H9 (cell line): ENCODE results near the gene CHID1. TPM values are rescaled to one million over a fixed set of nuclear protein-coding genes. Genes with fewer than 3 reads are reported as not detected.

Source experiments
- DNase-seq: peaks from one replicate; pipeline ENCODE4 v3.0.0-alpha.2; 2017
- H2AFZ ChIP-seq: one replicate; pipeline ENCODE4 v1.6.1; 2013; ENCODE audit warnings: mild to moderate bottlenecking, low read length, control low read depth, moderate library complexity
- H2AK5ac ChIP-seq: 2 replicates; pipeline ENCODE4 v1.6.1; 2013; ENCODE audit warnings: low read length, control low read depth, mixed read lengths; ENCODE audit not compliant: insufficient read length
- H2BK120ac ChIP-seq: one replicate; pipeline ENCODE4 v1.6.1; 2013; ENCODE audit warnings: low read depth, mild to moderate bottlenecking, low read length, control low read depth, inconsistent platforms; ENCODE audit not compliant: poor library complexity, severe bottlenecking
- H2BK12ac ChIP-seq: 2 replicates; pipeline ENCODE4 v1.6.1; 2013; ENCODE audit warnings: low read length, control low read depth, mixed read lengths, low read depth; ENCODE audit not compliant: insufficient read length
- H2BK15ac ChIP-seq: 2 replicates; pipeline ENCODE4 v1.6.1; 2013; ENCODE audit warnings: low read depth, low read length, control low read depth
- H2BK20ac ChIP-seq: one replicate; pipeline ENCODE4 v1.6.1; 2013; ENCODE audit warnings: low read depth, mild to moderate bottlenecking, low read length, control low read depth, inconsistent platforms; ENCODE audit not compliant: poor library complexity, severe bottlenecking
- H2BK5ac ChIP-seq: 2 replicates; pipeline ENCODE4 v1.6.1; 2013; ENCODE audit warnings: low read length, control low read depth, mixed read lengths; ENCODE audit not compliant: insufficient read length
- H3K14ac ChIP-seq: 2 replicates; pipeline ENCODE4 v1.6.1; 2013; ENCODE audit warnings: low read length, control low read depth; ENCODE audit not compliant: insufficient read depth
- H3K18ac ChIP-seq: 2 replicates; pipeline ENCODE4 v1.6.1; 2013; ENCODE audit warnings: low read depth, mild to moderate bottlenecking, mixed read lengths, low read length, control low read depth; ENCODE audit not compliant: insufficient read length
- H3K23ac ChIP-seq: 2 replicates; pipeline ENCODE4 v1.6.1; 2013; ENCODE audit warnings: low read length, control low read depth, mixed read lengths, low read depth; ENCODE audit not compliant: insufficient read length
- H3K23me2 ChIP-seq: 2 replicates; pipeline ENCODE4 v1.6.1; 2013; ENCODE audit warnings: low read depth, mild to moderate bottlenecking, mixed read lengths, low read length, control low read depth; ENCODE audit not compliant: insufficient read length, poor library complexity, severe bottlenecking
- H3K27ac ChIP-seq: 2 replicates; pipeline ENCODE4 v1.5.1; 2013; ENCODE audit warnings: low read length, control low read depth, mixed read lengths, low read depth; ENCODE audit not compliant: insufficient read length
- H3K27me3 ChIP-seq: 2 replicates; pipeline ENCODE4 v1.6.1; 2013; ENCODE audit warnings: low read length, control low read depth, inconsistent platforms; ENCODE audit not compliant: insufficient read depth
- H3K4ac ChIP-seq: 2 replicates; pipeline ENCODE4 v1.6.1; 2013; ENCODE audit warnings: low read depth, mild to moderate bottlenecking, control low read depth, inconsistent platforms, low read length, moderate library complexity
- H3K4me1 ChIP-seq: 2 replicates; pipeline ENCODE4 v1.6.1; 2013; ENCODE audit warnings: low read length, control low read depth, inconsistent platforms; ENCODE audit not compliant: insufficient read depth
- H3K4me2 ChIP-seq: 2 replicates; pipeline ENCODE4 v1.6.1; 2013; ENCODE audit warnings: low read length, control low read depth, mixed read lengths; ENCODE audit not compliant: insufficient read length, insufficient read depth
- H3K56ac ChIP-seq: 2 replicates; pipeline ENCODE4 v1.6.1; 2013; ENCODE audit warnings: low read depth, mild to moderate bottlenecking, mixed read lengths, low read length, control low read depth; ENCODE audit not compliant: insufficient read length
- H3K79me1 ChIP-seq: 2 replicates; pipeline ENCODE4 v1.6.1; 2013; ENCODE audit warnings: low read depth, mild to moderate bottlenecking, moderate library complexity, low read length, control low read depth, inconsistent platforms; ENCODE audit not compliant: insufficient read depth, poor library complexity, severe bottlenecking
- H3K79me2 ChIP-seq: 2 replicates; pipeline ENCODE4 v1.6.1; 2013; ENCODE audit warnings: low read length, control low read depth, inconsistent platforms; ENCODE audit not compliant: insufficient read depth
- H3K9ac ChIP-seq: 2 replicates; pipeline ENCODE4 v1.6.1; 2013; ENCODE audit warnings: low read length, control low read depth, mixed read lengths; ENCODE audit not compliant: insufficient read length; ENCODE audit errors: extremely low read depth
- H3K9me3 ChIP-seq: one replicate; pipeline ENCODE4 v1.6.1; 2013; ENCODE audit warnings: low read depth, low read length, inconsistent platforms; ENCODE audit not compliant: control insufficient read depth
- H3T11ph ChIP-seq: one replicate; pipeline ENCODE4 v1.6.1; 2013; ENCODE audit warnings: mild to moderate bottlenecking, low read length, control low read depth, inconsistent platforms
- H4K20me1 ChIP-seq: one replicate; pipeline ENCODE4 v1.6.1; 2013; ENCODE audit not compliant: control insufficient read depth, insufficient read length, insufficient read depth
- H4K5ac ChIP-seq: 2 replicates; pipeline ENCODE4 v1.6.1; 2013; ENCODE audit warnings: low read depth, mild to moderate bottlenecking, mixed read lengths, low read length, control low read depth; ENCODE audit not compliant: insufficient read length
- H4K8ac ChIP-seq: replicated peaks from 2 replicates; pipeline ENCODE4 v1.6.1; 2013; ENCODE audit warnings: low read length, control low read depth, mixed read lengths, low read depth; ENCODE audit not compliant: insufficient read length
- H4K91ac ChIP-seq: 2 replicates; pipeline ENCODE4 v1.6.1; 2013; ENCODE audit warnings: low read depth, mild to moderate bottlenecking, moderate library complexity, mixed read lengths, low read length, control low read depth; ENCODE audit not compliant: insufficient read length
- H3K27ac Mint-ChIP-seq, 3 experiments: 2 replicates in 2 of 3; 3 replicates in 1 of 3; pipeline ENCODE4 v1.8.0; 2020 to 2021; ENCODE audit warnings: mixed read lengths in 3 of 3, mild to moderate bottlenecking in 1 of 3, moderate library complexity in 1 of 3
- H3K27me3 Mint-ChIP-seq: 2 replicates; pipeline ENCODE4 v1.8.0; 2021; ENCODE audit warnings: low read depth, mild to moderate bottlenecking, moderate library complexity, mixed read lengths
- H3K36me3 Mint-ChIP-seq, 3 experiments: 2 replicates in 2 of 3; 3 replicates in 1 of 3; pipeline ENCODE4 v1.8.0; 2020 to 2021; ENCODE audit warnings: low read depth in 3 of 3, mixed read lengths in 3 of 3; ENCODE audit not compliant: insufficient read depth in 1 of 3
- H3K4me1 Mint-ChIP-seq, 2 experiments: 2 replicates each; pipeline ENCODE4 v1.8.0; 2020; ENCODE audit warnings: mixed read lengths in 2 of 2
- H3K4me3 Mint-ChIP-seq, 2 experiments: 2 replicates in 1 of 2; 3 replicates in 1 of 2; pipeline ENCODE4 v1.8.0; 2020 to 2021; ENCODE audit warnings: mild to moderate bottlenecking in 2 of 2, mixed read lengths in 2 of 2, moderate library complexity in 1 of 2
- H3K9me3 Mint-ChIP-seq, 2 experiments: 2 replicates in 1 of 2; 3 replicates in 1 of 2; pipeline ENCODE4 v1.8.0; 2020; ENCODE audit warnings: mild to moderate bottlenecking in 2 of 2, mixed read lengths in 2 of 2, moderate library complexity in 1 of 2
- WGBS: extraction: QIAGEN DNeasy Blood & Tissue Kit; methylation state at CpG from one replicate; pipeline ENCODE4 v1.1.7; 2013; ENCODE audit warnings: missing lambda C conversion rate, low lambda C conversion rate, mixed read lengths; ENCODE audit not compliant: insufficient read length; ENCODE audit errors: extremely low coverage; 5-methylcytosine and 5-hydroxymethylcytosine counted together
- total RNA-seq: library from RNA; stranded (reverse); gene quantifications from 2 replicates; pipeline ENCODE4 v1.2.1, GENCODE V29; 2021
- TF ChIP-seq, protein P1 (sequence below): fragments of 200-600 bp; sonication (generic); conservative IDR thresholded peaks from 3 replicates; pipeline ENCODE4 v1.8.0; 2021; ENCODE audit warnings: antibody characterized with exemption, mild to moderate bottlenecking

CHID1 gene
- total RNA-seq, 1 experiment from 2014 or later = 89.4 TPM

- no peak overlapping the region for H3K4me2 ChIP-seq
- H2AK5ac ChIP-seq = no peak overlapping the region
- TF ChIP-seq, protein P1, sequence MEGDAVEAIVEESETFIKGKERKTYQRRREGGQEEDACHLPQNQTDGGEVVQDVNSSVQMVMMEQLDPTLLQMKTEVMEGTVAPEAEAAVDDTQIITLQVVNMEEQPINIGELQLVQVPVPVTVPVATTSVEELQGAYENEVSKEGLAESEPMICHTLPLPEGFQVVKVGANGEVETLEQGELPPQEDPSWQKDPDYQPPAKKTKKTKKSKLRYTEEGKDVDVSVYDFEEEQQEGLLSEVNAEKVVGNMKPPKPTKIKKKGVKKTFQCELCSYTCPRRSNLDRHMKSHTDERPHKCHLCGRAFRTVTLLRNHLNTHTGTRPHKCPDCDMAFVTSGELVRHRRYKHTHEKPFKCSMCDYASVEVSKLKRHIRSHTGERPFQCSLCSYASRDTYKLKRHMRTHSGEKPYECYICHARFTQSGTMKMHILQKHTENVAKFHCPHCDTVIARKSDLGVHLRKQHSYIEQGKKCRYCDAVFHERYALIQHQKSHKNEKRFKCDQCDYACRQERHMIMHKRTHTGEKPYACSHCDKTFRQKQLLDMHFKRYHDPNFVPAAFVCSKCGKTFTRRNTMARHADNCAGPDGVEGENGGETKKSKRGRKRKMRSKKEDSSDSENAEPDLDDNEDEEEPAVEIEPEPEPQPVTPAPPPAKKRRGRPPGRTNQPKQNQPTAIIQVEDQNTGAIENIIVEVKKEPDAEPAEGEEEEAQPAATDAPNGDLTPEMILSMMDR = no peak
- Mint-ChIP-seq H3K9me3 (no peaks in the 10 kb centered on the region), H3K4me3 (no peak overlapping the region), H3K36me3 (peaks cover 29 to 58% (median 56%) of the 10 kb centered on the region in 3 experiments), H3K27me3 (peaks cover 3% of the 10 kb centered on the region; the same call in 1 of the 2 replicates), H3K4me1 (peaks cover 2 to 3% of the 10 kb centered on the region in 2 experiments; a peak in 3 of 4 replicates), H3K27ac (peak overlapping the region in 1 of 3 experiments; percentile 32; a peak in 1 of 7 replicates)
- H4K8ac ChIP-seq = no peak overlapping the region
- H3K18ac ChIP-seq = no peak overlapping the region
- no peak overlapping the region for H3K56ac ChIP-seq
- H2BK12ac ChIP-seq = no peak overlapping the region
- no peak overlapping the region for H2BK15ac ChIP-seq
- DNase-seq = peak; percentile 85
- no peak overlapping the region for H3K4ac ChIP-seq
- H2BK5ac ChIP-seq = no peak overlapping the region
- no peaks in the 10 kb centered on the region for H3K79me1 ChIP-seq
- WGBS = no CpG with 5 or more reads among the region's 11 CpGs
- H3K4me1 ChIP-seq = 0 out of 2 replicates have a peak, but pooled peaks cover 2% of the 10 kb centered on the region
- no peaks in the 10 kb centered on the region for H3K79me2 ChIP-seq
- no peaks in the 10 kb centered on the region for H3K9me3 ChIP-seq
- no peaks in the 10 kb centered on the region for H3K23me2 ChIP-seq
- H4K91ac ChIP-seq = no peak overlapping the region
- no peak overlapping the region for H3K23ac ChIP-seq
- H3K27ac ChIP-seq = no peak overlapping the region
- no peak overlapping the region for H3T11ph ChIP-seq
- H2BK20ac ChIP-seq = no peak overlapping the region
- no peak overlapping the region for H2BK120ac ChIP-seq
- no peak overlapping the region for H3K9ac ChIP-seq
- no peak overlapping the region for H2AFZ ChIP-seq
- no peak overlapping the region for H3K14ac ChIP-seq
- no peaks in the 10 kb centered on the region for H4K20me1 ChIP-seq
- H4K5ac ChIP-seq = no peak overlapping the region
- no peaks in the 10 kb centered on the region for H3K27me3 ChIP-seq
Measured at GRCh38 chr11:877565-877964, 33.0 kb downstream of the CHID1 start.
